ENCODE measurements around the gene LOC128125822.

DNA sequence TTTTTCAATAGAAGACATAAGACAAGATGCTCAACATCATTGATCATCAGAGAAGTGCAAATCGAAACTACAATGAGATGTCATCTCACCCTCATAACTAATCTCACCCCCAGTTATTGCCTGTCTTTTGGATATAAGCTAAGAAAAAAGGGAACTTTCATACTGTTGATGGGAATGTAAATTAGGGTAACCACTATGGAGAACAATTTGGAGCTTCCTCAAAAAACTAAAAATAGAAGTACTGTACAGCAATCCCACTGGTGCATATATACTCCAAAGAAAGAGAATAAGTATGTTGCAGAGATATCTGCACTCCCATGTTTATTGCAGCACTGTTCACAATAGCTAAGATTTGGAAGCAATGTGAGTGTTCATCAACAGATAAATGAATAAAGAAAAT is 37.0 kb downstream of the LOC128125822 start:
- TF ChIP-seq POLR2A (IDR thresholded peaks at IDR 0.05; ENCODE audit: low read depth, low read length): no peak
- TF ChIP-seq, protein P1, sequence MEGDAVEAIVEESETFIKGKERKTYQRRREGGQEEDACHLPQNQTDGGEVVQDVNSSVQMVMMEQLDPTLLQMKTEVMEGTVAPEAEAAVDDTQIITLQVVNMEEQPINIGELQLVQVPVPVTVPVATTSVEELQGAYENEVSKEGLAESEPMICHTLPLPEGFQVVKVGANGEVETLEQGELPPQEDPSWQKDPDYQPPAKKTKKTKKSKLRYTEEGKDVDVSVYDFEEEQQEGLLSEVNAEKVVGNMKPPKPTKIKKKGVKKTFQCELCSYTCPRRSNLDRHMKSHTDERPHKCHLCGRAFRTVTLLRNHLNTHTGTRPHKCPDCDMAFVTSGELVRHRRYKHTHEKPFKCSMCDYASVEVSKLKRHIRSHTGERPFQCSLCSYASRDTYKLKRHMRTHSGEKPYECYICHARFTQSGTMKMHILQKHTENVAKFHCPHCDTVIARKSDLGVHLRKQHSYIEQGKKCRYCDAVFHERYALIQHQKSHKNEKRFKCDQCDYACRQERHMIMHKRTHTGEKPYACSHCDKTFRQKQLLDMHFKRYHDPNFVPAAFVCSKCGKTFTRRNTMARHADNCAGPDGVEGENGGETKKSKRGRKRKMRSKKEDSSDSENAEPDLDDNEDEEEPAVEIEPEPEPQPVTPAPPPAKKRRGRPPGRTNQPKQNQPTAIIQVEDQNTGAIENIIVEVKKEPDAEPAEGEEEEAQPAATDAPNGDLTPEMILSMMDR (conservative IDR thresholded peaks at IDR 0.05; ENCODE audit: low read depth, low read length): no peak
- TF ChIP-seq FOS (IDR thresholded peaks at IDR 0.05; ENCODE audit: low read depth, low read length): no peak
- TF ChIP-seq MXI1 (IDR thresholded peaks at IDR 0.05; ENCODE audit: borderline replicate concordance, low read depth, low read length): no peak
- no peak for TF ChIP-seq BHLHE40 (IDR thresholded peaks at IDR 0.05; ENCODE audit: low read depth, low read length)
- no peak for TF ChIP-seq RCOR1 (IDR thresholded peaks at IDR 0.05; ENCODE audit: insufficient replicate concordance, low read length)
- no peak for TF ChIP-seq MAFK (IDR thresholded peaks at IDR 0.05; ENCODE audit: low read depth, low read length)
- TF ChIP-seq SMC3 (IDR thresholded peaks at IDR 0.05; ENCODE audit: low read depth, low read length): no peak
- TF ChIP-seq, protein P2, sequence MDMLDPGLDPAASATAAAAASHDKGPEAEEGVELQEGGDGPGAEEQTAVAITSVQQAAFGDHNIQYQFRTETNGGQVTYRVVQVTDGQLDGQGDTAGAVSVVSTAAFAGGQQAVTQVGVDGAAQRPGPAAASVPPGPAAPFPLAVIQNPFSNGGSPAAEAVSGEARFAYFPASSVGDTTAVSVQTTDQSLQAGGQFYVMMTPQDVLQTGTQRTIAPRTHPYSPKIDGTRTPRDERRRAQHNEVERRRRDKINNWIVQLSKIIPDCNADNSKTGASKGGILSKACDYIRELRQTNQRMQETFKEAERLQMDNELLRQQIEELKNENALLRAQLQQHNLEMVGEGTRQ (IDR thresholded peaks at IDR 0.05; ENCODE audit: low read depth, low read length): no peak
- TF ChIP-seq RFX5 (IDR thresholded peaks at IDR 0.05; ENCODE audit: low read depth, low read length): no peak

Data from IMR-90 (cell line).